Superior temporal gyrus (tissue), 1 donor: ENCODE data around the gene SLC6A9.

Source experiments
- DNase-seq: peaks from one replicate; pipeline ENCODE4 v3.0.0-alpha.2; 2016; ENCODE audit errors: extremely low spot score

The SLC6A9 gene

GRCh38 chr1:43969746-43970466, 61.4 kb downstream of the SLC6A9 start, which contains the start of gene DPH2:
Gene DPH2 (plus strand): TSS chr1:43970010. CDS start chr1:43970176, 166 bp downstream.
- DNase-seq: peak; percentile 98

DNA sequence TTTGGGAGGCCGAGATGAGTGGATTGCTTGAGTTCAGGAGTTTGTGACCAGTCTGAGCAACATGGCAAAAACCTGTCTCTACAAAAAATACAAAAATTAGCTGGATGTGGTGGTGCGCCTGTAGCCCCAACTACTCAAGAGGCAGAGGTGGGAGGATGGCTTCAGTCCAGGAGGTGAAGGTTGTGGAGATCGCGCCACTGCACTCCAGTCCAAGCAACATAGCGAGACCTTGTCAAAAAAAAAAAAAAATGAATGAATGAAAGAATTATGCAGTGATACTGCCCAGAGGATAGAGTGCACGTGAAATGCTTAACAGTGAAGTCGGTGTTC, 61.9 kb downstream of the SLC6A9 start:
- DNase-seq: no peak

- DNase-seq: no peak
Observed at GRCh38 chr1:43968348-43968948, 62.8 kb downstream of the SLC6A9 start.

DNA sequence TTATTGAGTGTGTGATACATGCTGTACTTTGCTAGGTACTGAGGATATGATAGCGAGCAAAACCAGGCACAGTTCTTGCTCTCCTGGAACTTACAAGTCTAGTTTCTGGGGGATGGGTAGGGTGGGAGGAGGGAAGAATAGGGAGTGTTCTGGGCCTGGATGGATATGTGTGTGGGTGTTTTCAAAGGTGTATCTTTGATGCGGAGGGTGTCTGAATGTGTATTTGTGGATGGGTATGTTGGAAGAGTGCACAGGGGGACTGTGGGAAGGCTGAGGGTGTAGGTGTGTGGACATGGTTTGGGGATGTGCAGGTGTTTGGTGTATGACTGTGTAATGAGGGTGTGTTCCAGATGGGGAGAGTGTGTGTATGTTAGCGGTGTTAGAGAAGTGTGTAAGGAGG, 65.9 kb downstream of the SLC6A9 start:
- no peak for DNase-seq

- DNase-seq: no peak
Observed at GRCh38 chr1:43963890-43964289, 67.4 kb downstream of the SLC6A9 start.

- DNase-seq: no peak
Observed at GRCh38 chr1:43963006-43963405, 68.3 kb downstream of the SLC6A9 start.

GRCh38 chr1:43962324-43962723, 68.9 kb downstream of the SLC6A9 start:
- DNase-seq: peak; percentile 84

GRCh38 chr1:43961692-43962091, 69.6 kb downstream of the SLC6A9 start:
- no peak for DNase-seq

GRCh38 chr1:43960798-43961197, 70.5 kb downstream of the SLC6A9 start:
- no peak for DNase-seq

DNA sequence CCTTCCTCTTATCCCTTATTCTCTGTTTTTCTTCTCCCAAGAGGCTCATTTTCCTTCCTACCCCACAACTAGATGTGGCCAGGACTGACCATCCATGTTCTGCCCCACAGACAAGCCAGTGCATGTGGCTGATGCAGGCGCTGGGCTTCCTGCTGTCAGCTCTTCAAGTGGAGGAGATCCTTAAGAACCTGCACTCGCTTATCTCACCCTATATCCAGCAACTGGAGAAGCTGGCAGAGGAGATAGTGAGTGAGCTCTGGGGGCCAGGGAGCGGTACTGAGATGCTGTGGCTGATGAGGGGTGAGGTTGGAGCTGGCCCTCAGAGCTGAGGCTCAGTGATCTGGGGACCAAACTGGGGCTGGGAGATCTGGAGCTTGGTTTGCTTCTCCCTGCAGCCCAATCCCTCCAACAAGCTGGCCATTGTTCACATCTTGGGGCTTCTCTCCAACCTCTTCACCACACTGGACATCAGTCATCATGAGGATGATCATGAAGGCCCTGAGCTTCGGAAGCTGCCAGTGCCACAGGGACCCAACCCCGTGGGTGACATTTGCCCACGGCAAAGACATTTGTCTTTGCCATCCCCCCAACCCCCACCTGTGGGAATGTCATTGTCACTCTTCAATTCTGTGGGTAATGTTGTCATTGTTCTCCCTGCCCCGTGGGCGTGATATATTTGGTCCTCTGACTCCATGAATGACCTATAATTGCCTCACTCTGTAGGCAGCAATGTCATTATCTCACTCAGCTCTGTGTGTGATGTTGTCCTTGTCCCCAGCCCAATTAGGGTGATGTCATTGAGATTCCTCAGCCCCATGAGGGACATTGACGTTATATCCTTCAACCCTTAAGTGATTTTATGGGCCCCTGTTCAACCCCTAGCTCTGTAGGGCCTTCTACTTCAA, 72.7 kb downstream of the SLC6A9 start:
- DNase-seq: peak; percentile 57

- no peak for DNase-seq
Observed at GRCh38 chr1:43957407-43958040, 73.7 kb downstream of the SLC6A9 start.

- no peak for DNase-seq
Observed at GRCh38 chr1:43956234-43956633, 75.0 kb downstream of the SLC6A9 start.

DNA sequence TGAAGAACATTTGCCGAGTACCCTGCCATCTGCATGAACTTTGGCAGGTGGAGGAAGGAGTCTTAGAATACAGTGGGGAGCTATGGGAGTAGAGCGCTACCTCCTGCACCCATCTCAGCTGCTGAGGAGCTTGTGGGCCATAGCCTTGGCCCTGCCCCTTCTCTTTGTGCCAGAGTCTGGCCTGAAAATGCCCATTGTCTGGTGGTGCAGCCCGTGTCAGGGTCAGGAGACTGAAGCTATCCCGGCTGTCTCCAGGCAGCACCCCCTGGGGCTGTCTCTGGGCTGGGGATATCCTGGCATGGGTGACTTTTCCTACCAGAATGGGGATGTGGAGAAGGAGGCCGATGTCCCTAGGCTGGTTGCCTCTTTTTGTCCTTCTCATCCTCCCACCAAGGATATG, 77.2 kb downstream of the SLC6A9 start:
- peak; percentile 94 for DNase-seq

DNA sequence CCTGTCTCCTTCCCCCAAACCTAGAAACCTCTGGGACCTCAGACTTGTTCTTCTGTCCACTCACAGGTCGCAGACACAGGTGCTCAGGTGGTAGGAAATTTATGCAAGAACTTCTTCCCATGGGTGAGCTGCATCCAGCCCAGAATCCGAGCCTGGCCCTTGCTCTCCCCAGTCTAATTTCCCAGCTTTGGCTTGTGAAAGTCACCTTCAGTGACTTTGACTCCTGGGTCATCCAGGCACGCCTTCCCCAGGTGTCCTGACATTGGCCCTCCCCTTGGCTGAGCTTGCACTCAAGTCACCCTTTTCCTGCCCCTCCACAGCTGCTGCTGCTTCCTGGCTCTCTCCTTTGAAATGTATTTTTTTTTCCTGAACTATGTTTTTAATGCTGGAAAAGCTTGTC, 77.9 kb downstream of the SLC6A9 start:
- DNase-seq: no peak

DNA sequence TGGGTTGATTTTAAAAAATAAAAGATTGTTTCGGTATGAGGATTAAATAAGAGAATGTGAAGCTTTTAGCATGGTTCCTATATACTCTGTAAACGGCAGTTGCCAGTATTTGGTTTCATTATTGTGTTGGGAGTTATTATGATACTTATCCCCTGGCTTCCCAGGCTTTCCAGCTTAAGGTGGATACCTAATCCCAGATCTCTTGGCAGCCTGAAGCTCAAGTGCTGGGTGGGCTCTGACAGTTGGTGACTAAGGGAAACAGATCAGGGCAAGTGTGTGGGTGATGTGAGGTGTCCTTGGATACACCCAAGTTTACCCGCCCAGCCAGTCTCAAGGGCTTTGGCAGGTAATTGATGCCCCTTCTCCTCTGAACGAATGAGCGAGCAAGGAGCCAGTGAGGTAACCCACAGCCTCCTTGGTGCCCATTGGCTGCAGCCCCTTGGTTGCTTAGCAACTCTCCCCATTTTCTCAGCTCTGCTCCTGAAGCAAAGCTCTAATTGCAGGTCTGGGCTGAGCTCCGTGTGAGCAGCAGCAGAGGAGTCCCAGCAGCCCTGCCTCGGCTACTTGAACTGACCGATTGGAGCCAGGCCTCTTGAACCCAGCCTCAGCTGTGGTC, 78.4 kb downstream of the SLC6A9 start:
- peak; percentile 62 for DNase-seq

GRCh38 chr1:43951021-43951985, 80.0 kb downstream of the SLC6A9 start:
- DNase-seq: no peak

DNA sequence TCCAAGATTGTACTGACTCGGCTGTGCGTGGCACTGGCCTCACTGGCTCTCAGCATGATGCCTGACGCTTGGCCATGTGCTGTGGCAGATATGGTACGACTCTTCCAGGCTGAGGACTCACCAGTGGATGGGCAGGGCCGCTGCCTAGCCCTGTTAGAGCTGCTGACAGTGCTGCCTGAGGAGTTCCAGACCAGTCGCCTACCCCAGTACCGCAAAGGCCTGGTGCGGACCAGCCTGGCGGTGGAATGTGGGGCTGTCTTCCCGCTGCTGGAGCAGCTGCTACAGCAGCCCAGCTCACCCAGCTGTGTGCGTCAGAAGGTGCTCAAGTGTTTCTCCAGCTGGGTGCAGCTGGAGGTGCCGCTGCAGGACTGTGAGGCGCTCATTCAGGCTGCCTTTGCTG, 81.6 kb downstream of the SLC6A9 start:
- DNase-seq: no peak

GRCh38 chr1:43947874-43948437, 83.3 kb downstream of the SLC6A9 start:
- peak; percentile 53 for DNase-seq

- DNase-seq: no peak
Observed at GRCh38 chr1:43947061-43947873, 84.0 kb downstream of the SLC6A9 start.
